ENCODE results near the gene PIEZO1.

The PIEZO1 gene

DNA sequence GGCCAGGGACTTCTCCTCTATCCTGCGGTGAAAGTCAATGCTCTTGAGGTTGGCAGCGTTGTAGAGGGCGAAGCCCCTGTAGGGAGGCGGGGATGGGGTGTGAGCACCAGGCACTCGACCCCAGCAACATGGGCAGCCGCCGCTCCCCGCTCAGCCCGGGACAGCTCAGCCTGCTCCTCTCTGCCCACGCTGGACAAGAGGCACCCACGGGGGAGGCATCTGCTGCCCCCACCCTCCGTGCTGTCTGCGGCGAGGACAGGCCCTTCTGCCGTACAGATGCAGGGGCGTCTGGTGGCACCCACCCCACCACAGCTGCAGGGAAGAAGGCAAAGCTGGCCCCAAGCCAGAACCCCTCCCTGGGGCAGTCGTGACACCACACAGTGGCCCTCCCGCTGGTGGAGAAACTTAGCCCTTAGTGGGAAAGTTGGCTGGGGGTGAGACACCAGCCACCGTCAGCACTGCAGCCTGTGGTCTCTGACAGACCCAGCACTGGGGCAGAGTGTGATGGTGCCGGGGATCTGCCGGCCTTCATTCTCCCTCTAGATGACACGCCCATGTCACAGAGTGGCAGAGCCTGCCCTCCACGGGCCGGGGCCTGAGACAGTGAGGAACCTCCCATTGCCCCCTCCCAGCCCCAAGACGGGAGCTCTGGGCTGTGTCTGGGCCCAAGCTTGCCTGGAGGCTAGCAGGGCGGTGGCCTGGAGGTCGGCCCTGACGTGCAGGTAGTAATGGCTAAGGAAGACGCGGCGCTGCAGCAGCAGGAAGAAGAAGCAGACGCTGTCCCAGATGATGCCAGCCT lies 59.2 kb downstream of the PIEZO1 start:
- no peak for FAIRE-seq

DNA sequence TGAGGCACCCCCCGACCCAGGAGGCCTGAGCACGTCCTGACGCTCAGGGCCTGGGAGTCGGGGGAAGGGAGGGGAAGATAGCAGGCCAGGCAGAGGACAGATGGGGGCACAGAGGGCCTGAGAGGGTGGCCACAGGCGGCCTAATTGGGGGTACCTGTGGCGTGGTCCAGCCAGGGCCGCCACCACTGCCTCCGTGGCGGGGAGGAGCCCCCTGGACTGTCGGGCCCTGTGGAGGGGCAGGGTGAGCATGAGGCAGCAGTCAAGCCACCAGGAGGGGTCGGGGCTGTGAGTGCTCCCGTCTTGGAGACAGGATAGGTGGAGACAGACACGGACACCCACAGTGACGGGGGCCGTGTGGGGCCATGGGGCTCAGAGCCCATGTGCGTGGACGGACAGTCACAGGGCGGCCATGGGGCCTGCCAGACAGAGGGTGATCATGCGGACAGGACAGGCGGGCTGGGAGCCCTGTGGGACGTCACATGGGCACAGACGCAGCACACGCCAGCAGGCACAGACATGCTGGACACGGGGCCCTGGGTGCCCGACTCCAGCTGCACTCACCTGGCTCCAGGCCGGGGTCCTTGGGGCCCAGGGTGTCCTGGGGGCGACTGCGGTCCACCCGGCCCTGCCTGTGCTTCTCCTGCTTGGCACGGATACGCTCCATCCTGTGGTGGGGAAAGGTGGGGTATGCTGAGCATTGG lies 60.0 kb downstream of the PIEZO1 start:
- TF ChIP-seq PAX5 (IDR thresholded peaks at IDR 0.05; ENCODE audit: insufficient read depth, low read length, severe bottlenecking) (no peak), POLR2AphosphoS5 (IDR thresholded peaks at IDR 0.05; ENCODE audit: low read depth, low read length) (no peak), POLR2A (IDR thresholded peaks at IDR 0.05; ENCODE audit: low read depth, low read length) (no peak), POU2F2 (IDR thresholded peaks at IDR 0.05; ENCODE audit: low read depth, low read length) (no peak), SPI1 (IDR thresholded peaks at IDR 0.05; ENCODE audit: low read depth, low read length) (no peak)
- DNase-seq (ENCODE audit: insufficient read length, low spot score) = no peak
- no peak for FAIRE-seq

More for the DNA sequence above, 59.2 kb downstream of the PIEZO1 start:
- TF ChIP-seq POLR2A (IDR thresholded peaks at IDR 0.05; ENCODE audit: low read depth, low read length) (no peak), POLR2AphosphoS5 (IDR thresholded peaks at IDR 0.05; ENCODE audit: low read depth, low read length) (no peak), TAF1 (IDR thresholded peaks at IDR 0.05; ENCODE audit: low read depth, low read length) (no peak), SPI1 (IDR thresholded peaks at IDR 0.05; ENCODE audit: low read depth, low read length) (no peak), PAX5 (IDR thresholded peaks at IDR 0.05; ENCODE audit: insufficient read depth, low read length, severe bottlenecking) (no peak), POU2F2 (IDR thresholded peaks at IDR 0.05; ENCODE audit: low read depth, low read length) (no peak)
- no peak for DNase-seq (ENCODE audit: insufficient read length, low spot score)

DNA sequence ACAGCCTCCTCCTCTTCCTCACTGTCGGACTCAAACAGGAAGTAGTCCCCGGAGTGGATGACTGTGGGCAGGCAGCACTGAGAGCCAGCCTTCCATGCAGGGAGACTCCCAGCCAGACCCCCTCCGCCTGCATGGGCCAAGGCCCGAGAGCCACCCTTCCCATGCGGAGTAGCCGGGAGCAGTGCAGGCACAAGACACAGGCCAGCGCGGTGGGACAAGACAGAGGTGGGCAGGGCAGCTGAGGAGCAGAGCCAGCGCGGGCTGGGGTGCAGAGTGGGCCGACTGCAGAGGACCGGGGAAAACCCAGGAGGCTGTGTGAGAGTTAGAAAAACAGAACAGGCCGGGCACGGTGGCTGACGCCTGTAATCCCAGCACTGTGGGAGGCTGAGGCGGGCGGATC lies 61.1 kb downstream of the PIEZO1 start:
- FAIRE-seq = no peak
- DNase-seq (ENCODE audit: insufficient read length, low spot score) = no peak
- TF ChIP-seq POU2F2 (IDR thresholded peaks at IDR 0.05; ENCODE audit: low read depth, low read length) (no peak), SPI1 (IDR thresholded peaks at IDR 0.05; ENCODE audit: low read depth, low read length) (no peak), PAX5 (IDR thresholded peaks at IDR 0.05; ENCODE audit: insufficient read depth, low read length, severe bottlenecking) (no peak), TAF1 (IDR thresholded peaks at IDR 0.05; ENCODE audit: low read depth, low read length) (no peak), POLR2A (IDR thresholded peaks at IDR 0.05; ENCODE audit: low read depth, low read length) (no peak), POLR2AphosphoS5 (IDR thresholded peaks at IDR 0.05; ENCODE audit: low read depth, low read length) (no peak)

DNA sequence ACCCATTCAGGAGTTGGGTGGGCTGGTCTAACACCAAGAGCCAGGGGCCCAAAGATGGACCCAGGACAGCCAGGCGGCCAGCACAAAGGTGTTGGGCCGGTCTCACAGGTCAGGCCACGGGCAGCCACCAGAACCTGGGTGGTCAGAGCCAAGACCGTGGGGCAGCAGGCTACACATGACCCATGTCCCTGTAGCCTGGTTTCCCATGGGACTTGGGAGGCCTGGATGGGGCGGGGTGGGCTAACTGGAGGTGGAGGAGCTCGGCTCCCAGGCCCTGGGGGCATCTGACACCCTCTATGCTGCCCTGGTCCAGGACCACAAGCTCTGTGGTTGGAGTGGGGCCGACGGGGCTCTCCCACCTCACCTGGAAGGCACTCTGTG lies 61.5 kb downstream of the PIEZO1 start:
- no peak for FAIRE-seq
- TF ChIP-seq TAF1 (IDR thresholded peaks at IDR 0.05; ENCODE audit: low read depth, low read length) (no peak), SPI1 (IDR thresholded peaks at IDR 0.05; ENCODE audit: low read depth, low read length) (no peak), POLR2A (IDR thresholded peaks at IDR 0.05; ENCODE audit: low read depth, low read length) (no peak), POU2F2 (IDR thresholded peaks at IDR 0.05; ENCODE audit: low read depth, low read length) (no peak)
- no peak for DNase-seq (ENCODE audit: insufficient read length, low spot score)

DNA sequence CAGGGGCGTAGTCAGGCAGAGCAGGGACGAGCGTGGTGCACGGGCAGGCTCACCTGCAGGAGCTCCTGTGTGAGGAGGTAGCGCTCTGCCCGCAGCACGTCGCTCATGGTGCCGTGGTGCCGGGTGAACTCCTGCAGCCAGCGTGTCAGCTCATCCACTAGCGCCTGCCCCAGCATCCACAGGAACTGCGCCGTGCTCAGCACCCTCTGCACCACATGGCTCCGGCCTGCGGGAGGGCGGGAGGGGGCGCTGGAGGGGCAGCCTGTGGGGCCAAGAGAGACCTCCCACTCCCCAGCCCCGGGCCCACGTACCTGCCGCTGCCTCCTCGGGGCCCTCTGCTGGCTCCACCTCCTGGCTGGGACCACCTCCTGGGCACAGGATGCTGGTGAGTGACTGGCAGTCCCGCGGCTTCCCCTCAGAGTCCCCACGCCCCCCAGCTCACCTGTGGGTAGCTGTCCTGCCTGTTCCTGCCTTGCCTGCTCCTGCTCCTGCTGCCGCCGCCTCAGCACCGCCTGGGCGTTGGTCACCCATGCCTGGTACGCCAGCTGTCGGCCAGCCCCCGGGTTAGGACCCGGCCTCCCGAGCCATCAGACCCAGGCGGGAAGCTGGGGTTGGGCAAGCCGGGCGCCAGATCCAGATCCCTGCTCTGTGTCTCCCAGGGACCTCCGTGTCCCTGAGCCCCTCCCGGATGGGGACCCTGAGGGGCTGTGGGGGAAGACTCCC lies 62.1 kb downstream of the PIEZO1 start:
- no peak for TF ChIP-seq TAF1 (IDR thresholded peaks at IDR 0.05; ENCODE audit: low read depth, low read length)
- no peak for TF ChIP-seq POU2F2 (IDR thresholded peaks at IDR 0.05; ENCODE audit: low read depth, low read length)
- TF ChIP-seq POLR2AphosphoS5 (IDR thresholded peaks at IDR 0.05; ENCODE audit: low read depth, low read length) = no peak
- no peak for TF ChIP-seq SPI1 (IDR thresholded peaks at IDR 0.05; ENCODE audit: low read depth, low read length)
- no peak for FAIRE-seq
- no peak for DNase-seq (ENCODE audit: insufficient read length, low spot score)

DNA sequence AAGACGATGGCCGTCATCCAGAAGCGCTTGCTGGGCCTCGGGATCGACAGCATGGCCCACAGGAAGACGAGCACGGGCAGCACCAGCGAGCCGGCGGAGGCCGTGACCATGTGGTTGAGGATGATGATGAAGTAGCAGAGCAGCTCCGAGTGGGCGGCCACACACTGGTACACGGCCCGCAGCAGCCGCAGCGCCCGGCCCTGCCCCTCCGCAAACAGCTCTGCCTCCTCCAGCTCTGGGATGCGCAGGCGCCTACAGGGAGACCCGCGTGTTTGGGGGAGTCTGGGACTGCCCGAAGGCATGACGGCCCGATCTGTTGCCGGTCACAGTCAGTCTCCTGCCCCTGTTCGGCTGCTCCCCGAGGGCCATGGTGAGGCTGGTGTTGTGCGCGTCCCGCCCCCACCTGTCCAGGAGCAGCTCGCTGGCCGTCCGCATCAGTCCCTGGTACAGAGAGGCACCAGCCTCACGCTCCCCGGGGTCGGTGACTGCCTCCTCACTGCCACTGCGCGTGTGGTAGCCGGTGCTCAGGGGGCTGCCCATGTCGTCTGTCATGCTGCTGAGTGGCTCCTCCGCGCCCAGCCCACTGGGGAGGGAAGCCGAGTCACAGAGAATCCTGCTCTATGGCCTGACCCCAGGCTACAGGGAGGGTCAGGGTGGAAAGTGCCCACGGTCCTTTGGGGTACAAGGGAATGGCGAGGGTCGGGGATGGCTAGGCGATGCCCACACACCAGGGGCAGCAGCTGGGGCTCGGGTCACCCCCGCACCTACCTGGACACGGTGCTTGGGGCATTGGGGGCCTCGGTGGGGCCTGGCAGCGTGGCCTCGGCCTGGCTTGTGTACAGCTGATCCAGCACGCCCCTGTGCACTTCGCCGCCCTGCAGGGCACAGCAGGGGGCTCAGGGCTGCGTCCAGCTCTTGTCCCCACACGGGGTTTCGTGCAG lies 62.9 kb downstream of the PIEZO1 start:
- TF ChIP-seq SPI1 (IDR thresholded peaks at IDR 0.05; ENCODE audit: low read depth, low read length) (no peak), POLR2AphosphoS5 (IDR thresholded peaks at IDR 0.05; ENCODE audit: low read depth, low read length) (no peak), POLR2A (IDR thresholded peaks at IDR 0.05; ENCODE audit: low read depth, low read length) (no peak), TAF1 (IDR thresholded peaks at IDR 0.05; ENCODE audit: low read depth, low read length) (no peak), POU2F2 (IDR thresholded peaks at IDR 0.05; ENCODE audit: low read depth, low read length) (no peak), PAX5 (IDR thresholded peaks at IDR 0.05; ENCODE audit: insufficient read depth, low read length, severe bottlenecking) (no peak)
- no peak for DNase-seq (ENCODE audit: insufficient read length, low spot score)
- no peak for FAIRE-seq

DNA sequence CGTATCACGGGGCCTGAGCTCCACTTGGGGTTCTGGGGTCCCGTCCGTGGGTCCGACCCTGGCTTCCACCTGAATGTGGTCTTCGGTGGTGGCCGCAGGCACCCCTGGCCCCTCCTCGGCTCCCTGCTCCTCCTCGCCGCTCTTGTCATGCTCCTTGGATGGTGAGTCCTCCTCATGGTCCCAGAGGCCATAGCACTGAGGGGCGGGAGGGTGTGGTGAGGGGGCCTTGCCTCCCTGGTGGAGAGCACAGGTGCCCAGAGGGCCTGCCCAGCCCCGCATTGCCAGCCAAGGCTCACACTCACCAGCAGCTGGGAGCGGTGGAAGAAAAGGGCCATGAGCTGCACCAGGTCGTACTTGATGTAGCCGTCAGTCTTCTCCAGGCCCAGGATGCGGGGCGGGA lies 63.8 kb downstream of the PIEZO1 start:
- DNase-seq (ENCODE audit: insufficient read length, low spot score) (no peak), FAIRE-seq (no peak)
- TF ChIP-seq POLR2AphosphoS5 (IDR thresholded peaks at IDR 0.05; ENCODE audit: low read depth, low read length) = no peak
- no peak for TF ChIP-seq POU2F2 (IDR thresholded peaks at IDR 0.05; ENCODE audit: low read depth, low read length)
- no peak for TF ChIP-seq PAX5 (IDR thresholded peaks at IDR 0.05; ENCODE audit: insufficient read depth, low read length, severe bottlenecking)
- no peak for TF ChIP-seq TAF1 (IDR thresholded peaks at IDR 0.05; ENCODE audit: low read depth, low read length)
- TF ChIP-seq SPI1 (IDR thresholded peaks at IDR 0.05; ENCODE audit: low read depth, low read length) = no peak
- no peak for TF ChIP-seq POLR2A (IDR thresholded peaks at IDR 0.05; ENCODE audit: low read depth, low read length)

DNA sequence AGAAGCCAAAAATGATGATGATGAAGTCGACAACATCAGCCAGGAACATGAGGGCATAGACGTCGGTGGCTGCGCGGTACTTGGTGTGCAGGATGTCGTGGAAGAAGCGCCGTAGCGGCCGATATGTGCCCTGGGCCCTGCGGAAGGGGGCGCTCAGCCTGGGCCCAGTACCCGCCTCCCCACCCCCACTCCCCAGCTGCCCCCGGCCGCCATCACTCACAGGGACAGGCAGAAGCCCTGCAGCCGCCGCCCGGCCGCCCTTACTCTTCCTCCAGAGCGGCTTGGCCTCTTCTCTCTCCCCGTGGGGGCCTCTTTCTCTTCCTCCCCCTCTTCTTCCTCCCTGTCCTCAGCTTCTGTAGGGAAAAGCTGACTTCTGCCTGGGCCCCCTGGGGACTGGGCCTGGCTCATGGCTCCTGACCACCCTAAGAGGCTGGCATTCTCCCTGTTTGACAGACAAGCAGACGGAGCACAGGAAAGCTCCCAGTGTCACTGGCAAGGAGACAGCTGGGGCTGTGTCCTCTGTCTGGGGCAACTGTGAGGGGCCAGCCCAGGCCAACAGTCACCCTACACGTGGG lies 64.5 kb downstream of the PIEZO1 start:
- no peak for DNase-seq (ENCODE audit: insufficient read length, low spot score)
- TF ChIP-seq SPI1 (IDR thresholded peaks at IDR 0.05; ENCODE audit: low read depth, low read length) = no peak
- TF ChIP-seq POLR2A (IDR thresholded peaks at IDR 0.05; ENCODE audit: low read depth, low read length) = no peak
- no peak for TF ChIP-seq TAF1 (IDR thresholded peaks at IDR 0.05; ENCODE audit: low read depth, low read length)
- no peak for TF ChIP-seq PAX5 (IDR thresholded peaks at IDR 0.05; ENCODE audit: insufficient read depth, low read length, severe bottlenecking)
- no peak for TF ChIP-seq POU2F2 (IDR thresholded peaks at IDR 0.05; ENCODE audit: low read depth, low read length)
- TF ChIP-seq POLR2AphosphoS5 (IDR thresholded peaks at IDR 0.05; ENCODE audit: low read depth, low read length) = no peak
- FAIRE-seq = no peak
